Neural progenitor cell (in vitro differentiated cells): ENCODE data around the gene KRTAP5-2. TPM values are rescaled to one million over a fixed set of nuclear protein-coding genes. Genes with fewer than 3 reads are reported as not detected.

Experiments
- DNase-seq: peaks from one replicate; pipeline ENCODE4 v3.0.0-alpha.2; 2016; ENCODE audit warnings: low spot score
- H2AFZ ChIP-seq: fragments of 200-600 bp; sonication (generic); replicated peaks from 2 replicates; pipeline ENCODE4 v1.6.1; 2016; ENCODE audit warnings: antibody characterized with exemption
- H3F3A ChIP-seq: fragments of 200-600 bp; sonication (generic); 2 replicates; pipeline ENCODE4 v1.6.1; 2016; ENCODE audit warnings: antibody characterized with exemption, low read depth
- H3K27ac ChIP-seq: fragments of 200-600 bp; sonication (generic); 2 replicates; pipeline ENCODE4 v1.5.1; 2016; ENCODE audit warnings: mild to moderate bottlenecking
- H3K27me3 ChIP-seq: fragments of 200-600 bp; sonication (generic); 2 replicates; pipeline ENCODE4 v1.6.1; 2016; ENCODE audit warnings: mild to moderate bottlenecking, moderate library complexity
- H3K36me3 ChIP-seq: fragments of 200-600 bp; sonication (generic); 2 replicates; pipeline ENCODE4 v1.5.1; 2016
- H3K4me1 ChIP-seq: fragments of 200-600 bp; sonication (generic); 2 replicates; pipeline ENCODE4 v1.6.1; 2016; ENCODE audit warnings: mixed run types
- H3K4me2 ChIP-seq: fragments of 200-600 bp; sonication (generic); 2 replicates; pipeline ENCODE4 v1.6.1; 2016
- H3K4me3 ChIP-seq: fragments of 200-600 bp; sonication (generic); 2 replicates; pipeline ENCODE4 v1.5.1; 2016
- H3K79me2 ChIP-seq: fragments of 200-600 bp; sonication (generic); 2 replicates; pipeline ENCODE4 v1.6.1; 2016; ENCODE audit warnings: low read depth
- H3K9ac ChIP-seq: fragments of 200-600 bp; sonication (generic); 2 replicates; pipeline ENCODE4 v1.6.1; 2016
- H3K9me3 ChIP-seq: fragments of 200-600 bp; sonication (generic); 2 replicates; pipeline ENCODE4 v1.5.1; 2016; ENCODE audit warnings: low read depth
- H4K20me1 ChIP-seq: fragments of 200-600 bp; sonication (generic); 2 replicates; pipeline ENCODE4 v1.6.1; 2016; ENCODE audit warnings: low read depth
- H3K27ac Mint-ChIP-seq: 3 replicates; pipeline ENCODE4 v1.8.0; 2021; ENCODE audit warnings: mixed read lengths
- H3K27me3 Mint-ChIP-seq: 2 replicates; pipeline ENCODE4 v1.8.0; 2022; ENCODE audit warnings: low read depth, mild to moderate bottlenecking, inconsistent platforms, moderate library complexity, mixed read lengths; ENCODE audit not compliant: insufficient read depth
- H3K36me3 Mint-ChIP-seq: 3 replicates; pipeline ENCODE4 v1.8.0; 2021; ENCODE audit warnings: mixed read lengths
- H3K4me1 Mint-ChIP-seq: 3 replicates; pipeline ENCODE4 v1.8.0; 2021; ENCODE audit warnings: mixed read lengths
- H3K4me3 Mint-ChIP-seq: 3 replicates; pipeline ENCODE4 v1.8.0; 2021; ENCODE audit warnings: mild to moderate bottlenecking, moderate library complexity, mixed read lengths
- H3K9me3 Mint-ChIP-seq: 3 replicates; pipeline ENCODE4 v1.8.0; 2020; ENCODE audit warnings: mixed read lengths
- CTCF ChIP-seq: fragments of 200-600 bp; sonication (generic); IDR thresholded peaks from 2 replicates; pipeline ENCODE4 v1.5.1; 2017; ENCODE audit warnings: antibody characterized with exemption, mild to moderate bottlenecking
- EZH2 ChIP-seq: fragments of 200-600 bp; sonication (generic); IDR thresholded peaks from 2 replicates; pipeline ENCODE4 v1.6.1; 2017; ENCODE audit warnings: antibody characterized with exemption, mild to moderate bottlenecking, moderate library complexity
- EZH2phosphoT487 ChIP-seq: fragments of 200-600 bp; sonication (generic); IDR thresholded peaks from 2 replicates; pipeline ENCODE4 v1.6.1; 2017; ENCODE audit warnings: antibody characterized with exemption
- total RNA-seq: library from RNA; depleted of rRNA; stranded (reverse); fragments of >200 nt; gene quantifications from 2 replicates; pipeline ENCODE4 v1.2.3, GENCODE V29; 2015; ENCODE audit warnings: low replicate concordance

Gene KRTAP5-2
- total RNA-seq, 1 donor from 2014 or later = not detected

- Histone ChIP-seq H4K20me1 (peaks cover 20% of the 10 kb centered on the region), H3K27me3 (peaks cover 57% of the 10 kb centered on the region), H3K79me2 (no peaks in the 10 kb centered on the region), H3K9ac (no peak overlapping the region), H3K4me3 (no peak overlapping the region), H3F3A (peaks cover 12% of the 10 kb centered on the region), H2AFZ (no peak overlapping the region), H3K27ac (no peak overlapping the region), H3K36me3 (no peaks in the 10 kb centered on the region), H3K4me2 (no peak overlapping the region), H3K9me3 (no peaks in the 10 kb centered on the region), H3K4me1 (peaks cover 32% of the 10 kb centered on the region)
- Mint-ChIP-seq H3K4me1 (peaks cover 17% of the 10 kb centered on the region), H3K9me3 (no peaks in the 10 kb centered on the region), H3K36me3 (no peaks in the 10 kb centered on the region), H3K4me3 (no peak overlapping the region), H3K27ac (no peak overlapping the region), H3K27me3 (peaks cover 12% of the 10 kb centered on the region)
- no peak for TF ChIP-seq EZH2
- TF ChIP-seq CTCF = no peak
- TF ChIP-seq EZH2phosphoT487 = no peak
- DNase-seq = no peak
Measured at GRCh38 chr11:1567721-1568100, 30.4 kb downstream of the KRTAP5-2 start.

- H3K4me3 ChIP-seq = no peak overlapping the region
- H3K36me3 Mint-ChIP-seq = no peaks in the 10 kb centered on the region
- TF ChIP-seq EZH2 (no peak), CTCF (no peak), EZH2phosphoT487 (no peak)
- no peak overlapping the region for H3K4me3 Mint-ChIP-seq
- no peaks in the 10 kb centered on the region for H3K79me2 ChIP-seq
- peaks cover 52% of the 10 kb centered on the region for H3K27me3 ChIP-seq
- H3K27me3 Mint-ChIP-seq = peaks cover 12% of the 10 kb centered on the region
- H2AFZ ChIP-seq = no peak overlapping the region
- peaks cover 32% of the 10 kb centered on the region for H3K4me1 ChIP-seq
- H3K27ac ChIP-seq = no peak overlapping the region
- H3K4me2 ChIP-seq = no peak overlapping the region
- H3K27ac Mint-ChIP-seq = no peak overlapping the region
- H3K4me1 Mint-ChIP-seq = peaks cover 21% of the 10 kb centered on the region
- H3K9me3 Mint-ChIP-seq = no peaks in the 10 kb centered on the region
- H4K20me1 ChIP-seq = peaks cover 19% of the 10 kb centered on the region
- H3K9ac ChIP-seq = no peak overlapping the region
- no peaks in the 10 kb centered on the region for H3K36me3 ChIP-seq
- DNase-seq = no peak
- H3F3A ChIP-seq = peaks cover 12% of the 10 kb centered on the region
- H3K9me3 ChIP-seq = no peaks in the 10 kb centered on the region
Measured at GRCh38 chr11:1567052-1567720, 30.9 kb downstream of the KRTAP5-2 start.

- no peak overlapping the region for H3K4me2 ChIP-seq
- peaks cover 49% of the 10 kb centered on the region for H3K27me3 ChIP-seq
- H3K9me3 Mint-ChIP-seq = no peaks in the 10 kb centered on the region
- no peak overlapping the region for H3K4me3 Mint-ChIP-seq
- no peaks in the 10 kb centered on the region for H3K36me3 Mint-ChIP-seq
- H3K36me3 ChIP-seq = no peaks in the 10 kb centered on the region
- H3K9me3 ChIP-seq = no peaks in the 10 kb centered on the region
- H3K27me3 Mint-ChIP-seq = peaks cover 12% of the 10 kb centered on the region
- H3K79me2 ChIP-seq = no peaks in the 10 kb centered on the region
- H3F3A ChIP-seq = peaks cover 12% of the 10 kb centered on the region
- H3K9ac ChIP-seq = no peak overlapping the region
- TF ChIP-seq CTCF (peak; percentile 32), EZH2phosphoT487 (no peak)
- no peak overlapping the region for H3K27ac Mint-ChIP-seq
- H3K4me1 Mint-ChIP-seq = peaks cover 21% of the 10 kb centered on the region
- H3K27ac ChIP-seq = no peak overlapping the region
- no peak for DNase-seq
- H3K4me3 ChIP-seq = no peak overlapping the region
- H2AFZ ChIP-seq = no peak overlapping the region
- H4K20me1 ChIP-seq = peaks cover 19% of the 10 kb centered on the region
- H3K4me1 ChIP-seq = peaks cover 32% of the 10 kb centered on the region
Measured at GRCh38 chr11:1566381-1567051, 31.6 kb downstream of the KRTAP5-2 start.
